GM12878 (cell line): ENCODE measurements around the gene MYH9. TPM values are rescaled to one million over a fixed set of nuclear protein-coding genes. Genes with fewer than 3 reads are reported as not detected.

Source experiments
- ATAC-seq: fragments of 200-7000 bp; cut with Tn5 transposase; 3 replicates; pipeline ENCODE4 v1.9.1; 2020; ENCODE audit warnings: mild to moderate bottlenecking, moderate library complexity
- BruUV-seq: library from RNA; stranded (reverse); fragments of 400-500 nt; replicated peaks from 2 replicates; lab custom pipeline; 2021; lab: Mats Ljungman, UMichigan
- CTCF ChIA-PET: fragments of 300-600 bp; sonication (Branson Sonifier 250); formaldehyde crosslinking; extraction: SDS; loops from one replicate; lab custom pipeline; 2021; ENCODE audit warnings: inconsistent platforms; lab: Yijun Ruan, JAX
- POLR2A ChIA-PET: fragments of 350-600 bp; formaldehyde crosslinking; extraction: SDS; loops from one replicate; lab custom pipeline; 2021; ENCODE audit warnings: inconsistent platforms; lab: Charles Lee
- RAD21 ChIA-PET: fragments of 300-600 bp; sonication (Branson Sonifier 250); formaldehyde crosslinking; loops from one replicate; lab custom pipeline; 2023; ENCODE audit warnings: antibody characterized with exemption; ENCODE audit not compliant: unreplicated experiment; lab: Charles Lee
- SMC1A ChIA-PET: fragments of 300-600 bp; sonication (Branson Sonifier 250); formaldehyde crosslinking; loops from one replicate; lab custom pipeline; 2023; ENCODE audit not compliant: unreplicated experiment, uncharacterized antibody; lab: Charles Lee
- DNase-seq: peaks from one replicate; pipeline ENCODE4 v3.0.0-alpha.2; 2011; ENCODE audit warnings: low read depth, low spot score
- FAIRE-seq: peaks from 3 replicates; lab custom pipeline; 2011; peaks lifted over from hg19 to GRCh38; lab: Jason Lieb, UNC
- H2AFZ ChIP-seq: 2 replicates; pipeline ENCODE4 v1.6.0; 2011; ENCODE audit warnings: low read depth, low read length, control low read depth; ENCODE audit not compliant: control insufficient read depth
- H3K27ac ChIP-seq: 2 replicates; pipeline ENCODE4 v1.5.1; 2011; ENCODE audit warnings: control low read depth; ENCODE audit not compliant: control insufficient read depth, insufficient read depth
- H3K27me3 ChIP-seq, 2 experiments: replicated peaks in 1 of 2; 2 replicates each; pipeline versions ENCODE4 v1.6.0 to v1.6.1; 2011; ENCODE audit warnings: low read length in 1 of 2; ENCODE audit not compliant: control insufficient read depth in 2 of 2, insufficient read depth in 2 of 2
- H3K36me3 ChIP-seq, 2 experiments: 2 replicates each; pipeline ENCODE4 v1.5.1; 2011; ENCODE audit warnings: low read length in 1 of 2; ENCODE audit not compliant: control insufficient read depth in 2 of 2, insufficient read depth in 2 of 2
- H3K4me1 ChIP-seq: 2 replicates; pipeline ENCODE4 v1.6.1; 2011; ENCODE audit warnings: mild to moderate bottlenecking, low read length, moderate library complexity, mixed read lengths; ENCODE audit not compliant: control insufficient read depth, insufficient read depth
- H3K4me2 ChIP-seq: 2 replicates; pipeline ENCODE4 v1.6.0; 2011; ENCODE audit warnings: control low read depth; ENCODE audit not compliant: control insufficient read depth, insufficient read depth
- H3K4me3 ChIP-seq: fragments of 200-600 bp; sonication (generic); 2 replicates; pipeline ENCODE4 v1.5.1; 2016
- H3K79me2 ChIP-seq: 2 replicates; pipeline ENCODE4 v1.6.0; 2011; ENCODE audit warnings: low read length; ENCODE audit not compliant: control insufficient read depth, insufficient read depth
- H3K9ac ChIP-seq: 2 replicates; pipeline ENCODE4 v1.8.0; 2011; ENCODE audit warnings: low read length, control low read depth, mixed read lengths; ENCODE audit not compliant: control insufficient read depth, insufficient read depth
- H3K9me3 ChIP-seq: replicated peaks from 3 replicates; pipeline ENCODE4 v1.5.1; 2011; ENCODE audit warnings: mild to moderate bottlenecking, low read length; ENCODE audit not compliant: control insufficient read depth, insufficient read depth
- H4K20me1 ChIP-seq: 2 replicates; pipeline ENCODE4 v1.6.0; 2011; ENCODE audit not compliant: control insufficient read depth, insufficient read depth
- E4F1 ChIP-seq: fragments of 450-650 bp; IDR thresholded peaks from 2 replicates; pipeline ENCODE4 v1.6.1; 2018; ENCODE audit warnings: borderline replicate concordance, mild to moderate bottlenecking; ENCODE audit not compliant: partially characterized antibody
- EGR1 ChIP-seq, 2 experiments: IDR thresholded peaks; 1 replicate in 1 of 2; 2 replicates in 1 of 2; pipeline ENCODE4 v1.6.1; 2011 to 2012; ENCODE audit warnings: low read depth in 2 of 2, low read length in 2 of 2, borderline replicate concordance in 1 of 2, mild to moderate bottlenecking in 1 of 2, moderate library complexity in 1 of 2
- IKZF2 ChIP-seq, 2 experiments: fragments of 450-650 bp; IDR thresholded peaks; 2 replicates each; pipeline ENCODE4 v1.6.1; 2017; ENCODE audit warnings: mild to moderate bottlenecking in 2 of 2, moderate library complexity in 2 of 2
- IRF4 ChIP-seq: IDR thresholded peaks from 2 replicates; pipeline ENCODE4 v1.6.1; 2011; ENCODE audit warnings: low read depth, low read length
- NFIC ChIP-seq: IDR thresholded peaks from 2 replicates; pipeline ENCODE4 v1.6.1; 2012; ENCODE audit warnings: low read depth, mild to moderate bottlenecking, inconsistent platforms, low read length, moderate library complexity
- NFXL1 ChIP-seq: fragments of 450-650 bp; IDR thresholded peaks from 2 replicates; pipeline ENCODE4 v1.6.1; 2017; ENCODE audit warnings: antibody characterized with exemption, mild to moderate bottlenecking, borderline replicate concordance
- POLR2A ChIP-seq: IDR thresholded peaks from 2 replicates; pipeline ENCODE4 v1.6.1; 2011; ENCODE audit warnings: low read depth, mild to moderate bottlenecking, low read length
- POU2F2 ChIP-seq: IDR thresholded peaks from 3 replicates; pipeline ENCODE4 v1.6.1; 2011; ENCODE audit warnings: low read depth, mild to moderate bottlenecking, low read length, borderline replicate concordance
- PRDM15 ChIP-seq: fragments of 450-650 bp; formaldehyde crosslinking; IDR thresholded peaks from 2 replicates; pipeline ENCODE4 v1.4.0; 2020; ENCODE audit warnings: mild to moderate bottlenecking, moderate library complexity
- RUNX3 ChIP-seq: IDR thresholded peaks from 2 replicates; pipeline ENCODE4 v1.6.1; 2012; ENCODE audit warnings: low read length, inconsistent platforms
- SP1 ChIP-seq: IDR thresholded peaks from one replicate; pipeline ENCODE4 v1.6.1; 2011; ENCODE audit warnings: low read depth, low read length
- SRF ChIP-seq, 2 experiments: IDR thresholded peaks; 2 replicates each; pipeline ENCODE4 v1.6.1; 2011; ENCODE audit warnings: low read depth in 2 of 2, low read length in 2 of 2, mild to moderate bottlenecking in 1 of 2, moderate library complexity in 1 of 2
- WRNIP1 ChIP-seq: IDR thresholded peaks from 2 replicates; pipeline ENCODE4 v1.6.1; 2011; ENCODE audit warnings: low read depth, low read length, improper control_type of control experiment, borderline replicate concordance
- ZNF217 ChIP-seq: fragments of 450-650 bp; IDR thresholded peaks from 2 replicates; pipeline ENCODE4 v1.6.1; 2017; ENCODE audit warnings: antibody characterized with exemption, mild to moderate bottlenecking
- WGBS: methylation state at CpG from one replicate; pipeline ENCODE4 v1.1.6; 2016; ENCODE audit warnings: low lambda C conversion rate; ENCODE audit not compliant: insufficient replicate concordance, insufficient coverage; ENCODE audit errors: missing lambda C conversion rate; 5-methylcytosine and 5-hydroxymethylcytosine counted together
- in situ Hi-C: fragments of 300-500 bp; cut with MboI; formaldehyde crosslinking; loops from 9 replicates; pipeline ENCODE4 v1.14.3; 2018; ENCODE audit warnings: mixed read lengths
- intact Hi-C: fragments of 100-400 bp; cut with micrococcal nuclease; formaldehyde crosslinking; loops from one replicate; pipeline ENCODE4 v1.14.2; 2022; ENCODE audit not compliant: unreplicated experiment
- polyA plus RNA-seq, 11 experiments: library from polyadenylated mRNA; depleted of rRNA in 4 of 11; unstranded in 6 of 11; stranded (reverse) in 5 of 11; fragments of >200 nt; fragmentation: Nextera tagmentation in 4 of 11; fragmentation: Illumina TruSeq in 1 of 11; extraction: Ambion mirVana in 4 of 11; extraction: Trizol in 1 of 11; gene quantifications; 1 replicate in 1 of 11; 2 replicates in 10 of 11; pipeline versions ENCODE4 v1.2.1 to v1.2.3, GENCODE V29; 2011 to 2016; ENCODE audit warnings: inconsistent platforms in 2 of 11, missing spikeins in 2 of 11, low read depth in 1 of 11
- total RNA-seq, 4 experiments: library from RNA; depleted of rRNA in 3 of 4; stranded (reverse); fragments of >200 nt in 3 of 4; fragmentation: Illumina TruSeq in 1 of 4; extraction: Trizol in 1 of 4; gene quantifications; 2 replicates each; pipeline versions ENCODE4 v1.2.1 to v1.2.3, GENCODE V29; 2013 to 2021

Gene MYH9
- total and polyA plus RNA-seq, 10 of the 15 experiments (the other 5 are each of a cell fraction or from before 2014, with no cell fraction given): 5.1 to 525 (median 145) TPM

- ChIA-PET SMC1A (interaction anchor here (0.8 to 1.2 kb wide), 2 partner anchors 11 to 160 kb away, joined by 3 read pairs; no protein-coding TSS in a partner anchor), RAD21 (no interaction called here), POLR2A (interaction anchor here (0.7 kb wide), 1 partner anchor 83 kb away, joined by 5 read pairs; no protein-coding TSS in a partner anchor), CTCF (interaction anchor here (1.1 to 3.4 kb wide), 3 partner anchors 11 to 181 kb away, joined by 3 to 23 read pairs (median 7); no protein-coding TSS in a partner anchor)
- FAIRE-seq: no peak
- no peak for TF ChIP-seq SRF (IDR thresholded peaks at IDR 0.05; ENCODE audit: low read depth in 2 of 2, low read length in 2 of 2)
- no peak for TF ChIP-seq ZNF217
- no peak for TF ChIP-seq WRNIP1
- TF ChIP-seq PRDM15 (CRISPR knock-in tag): no peak
- TF ChIP-seq NFIC: no peak
- no peak for TF ChIP-seq POLR2A
- no peak for TF ChIP-seq IRF4
- no peak for TF ChIP-seq EGR1 (IDR thresholded peaks at IDR 0.05; ENCODE audit: borderline replicate concordance in 1 of 2, low read depth in 2 of 2, low read length in 2 of 2)
- TF ChIP-seq RUNX3: no peak
- no peak for TF ChIP-seq SP1
- TF ChIP-seq NFXL1: no peak
- TF ChIP-seq POU2F2: no peak
- no peak for TF ChIP-seq IKZF2 (IDR thresholded peaks at IDR 0.05)
- TF ChIP-seq E4F1: no peak
- Histone ChIP-seq H3K27ac (no peak overlapping the region), H3K4me1 (no peaks in the 10 kb centered on the region), H2AFZ (no peak overlapping the region), H3K9me3 (no peaks in the 10 kb centered on the region), H3K79me2 (no peaks in the 10 kb centered on the region), H3K4me3 (no peak overlapping the region), H4K20me1 (no peaks in the 10 kb centered on the region), H3K27me3 (no peaks in the 10 kb centered on the region), H3K9ac (no peak overlapping the region), H3K36me3 (peaks cover 39 to 73% of the 10 kb centered on the region in 2 experiments), H3K4me2 (no peak overlapping the region)
- BruUV-seq: no TSS peak
- no peak for DNase-seq
- no peak for ATAC-seq
- intact Hi-C loops (no loop called here), in situ Hi-C loops (no loop called here)
- WGBS: 98% methylated on average over 7 of the region's 7 CpGs
Observed at GRCh38 chr22:36289406-36289870, 98.3 kb downstream of the MYH9 start.
